ENCODE measurements around the gene NRXN3. TPM values are rescaled to one million over a fixed set of nuclear protein-coding genes. Genes with fewer than 3 reads are reported as not detected.

Gene NRXN3
- polyA plus RNA-seq, 1 donor (not counting 4 experiments of a cell fraction or from before 2014, with no cell fraction given): 0.89 TPM

GRCh38 chr14:78978896-78979295 lies 808.7 kb downstream of the NRXN3 start:
- H3K4me1 ChIP-seq (ENCODE audit: control insufficient read depth, extremely low read depth, insufficient read depth, low read length): peaks cover 2% of the 10 kb centered on the region
- DNase-seq (ENCODE audit: low read depth, low spot score) (no peak), FAIRE-seq (no peak)
- H3K4me3 ChIP-seq (ENCODE audit: control insufficient read depth in 2 of 3, extremely low read depth in 1 of 3, insufficient read depth in 2 of 3, low read depth in 1 of 3, low read length in 3 of 3): no peak overlapping the region
- H3K27me3 ChIP-seq (ENCODE audit: control insufficient read depth, extremely low read depth, insufficient read depth, low read length): no peaks in the 10 kb centered on the region
- H2AFZ ChIP-seq (ENCODE audit: control insufficient read depth, low read length): no peak overlapping the region
- H3K79me2 ChIP-seq (ENCODE audit: control insufficient read depth, insufficient read depth, low read length): no peaks in the 10 kb centered on the region
- dilution Hi-C loops (cut with MboI; ENCODE audit: extremely low pct_ligation_motif_present, low sequenced_read_pairs): no loop called here
- no peaks in the 10 kb centered on the region for H3K9me1 ChIP-seq (ENCODE audit: control insufficient read depth, extremely low read depth, insufficient read depth, low read length)
- no peaks in the 10 kb centered on the region for H3K9me3 ChIP-seq (ENCODE audit: control insufficient read depth, low read depth, low read length)
- H3K9ac ChIP-seq (ENCODE audit: control insufficient read depth, extremely low read depth, insufficient read depth, low read length): no peak overlapping the region
- H3K36me3 ChIP-seq (ENCODE audit: control insufficient read depth in 2 of 2, extremely low read depth in 1 of 2, insufficient read depth in 2 of 2, low read length in 2 of 2): no peaks in the 10 kb centered on the region
- TF ChIP-seq EZH2 (IDR thresholded peaks at IDR 0.05; ENCODE audit: low read length): no peak
- no peak for TF ChIP-seq CTCF (optimal IDR thresholded peaks at IDR 0.05 in 1 of 3, IDR thresholded peaks at IDR 0.05 in 1 of 3, conservative IDR thresholded peaks at IDR 0.05 in 1 of 3; ENCODE audit: extremely low read depth in 1 of 3, insufficient read depth in 2 of 3, low read length in 3 of 3)
- H3K27ac ChIP-seq (ENCODE audit: control insufficient read depth, insufficient read depth, low read length): no peak overlapping the region
- no peaks in the 10 kb centered on the region for H4K20me1 ChIP-seq (ENCODE audit: control insufficient read depth, extremely low read depth, insufficient read depth, low read length)
- H3K4me2 ChIP-seq (ENCODE audit: control insufficient read depth, extremely low read depth, insufficient read depth, low read depth, low read length): no peak overlapping the region

GRCh38 chr14:78982551-78982950 lies 812.4 kb downstream of the NRXN3 start:
- DNase-seq (ENCODE audit: low read depth, low spot score) (no peak), FAIRE-seq (no peak)
- Histone ChIP-seq H3K36me3 (ENCODE audit: control insufficient read depth in 2 of 2, extremely low read depth in 1 of 2, insufficient read depth in 2 of 2, low read length in 2 of 2) (no peaks in the 10 kb centered on the region), H3K4me3 (ENCODE audit: control insufficient read depth in 2 of 3, extremely low read depth in 1 of 3, insufficient read depth in 2 of 3, low read depth in 1 of 3, low read length in 3 of 3) (no peak overlapping the region), H4K20me1 (ENCODE audit: control insufficient read depth, extremely low read depth, insufficient read depth, low read length) (no peaks in the 10 kb centered on the region), H3K9me3 (ENCODE audit: control insufficient read depth, low read depth, low read length) (no peaks in the 10 kb centered on the region), H3K27ac (ENCODE audit: control insufficient read depth, insufficient read depth, low read length) (no peak overlapping the region), H3K9me1 (ENCODE audit: control insufficient read depth, extremely low read depth, insufficient read depth, low read length) (no peaks in the 10 kb centered on the region), H3K27me3 (ENCODE audit: control insufficient read depth, extremely low read depth, insufficient read depth, low read length) (no peaks in the 10 kb centered on the region), H3K9ac (ENCODE audit: control insufficient read depth, extremely low read depth, insufficient read depth, low read length) (no peak overlapping the region), H2AFZ (ENCODE audit: control insufficient read depth, low read length) (no peak overlapping the region), H3K4me2 (ENCODE audit: control insufficient read depth, extremely low read depth, insufficient read depth, low read depth, low read length) (no peak overlapping the region), H3K79me2 (ENCODE audit: control insufficient read depth, insufficient read depth, low read length) (no peaks in the 10 kb centered on the region), H3K4me1 (ENCODE audit: control insufficient read depth, extremely low read depth, insufficient read depth, low read length) (no peaks in the 10 kb centered on the region)
- TF ChIP-seq CTCF (optimal IDR thresholded peaks at IDR 0.05 in 1 of 3, IDR thresholded peaks at IDR 0.05 in 1 of 3, conservative IDR thresholded peaks at IDR 0.05 in 1 of 3; ENCODE audit: extremely low read depth in 1 of 3, insufficient read depth in 2 of 3, low read length in 3 of 3): no peak
- no peak for TF ChIP-seq EZH2 (IDR thresholded peaks at IDR 0.05; ENCODE audit: low read length)
- dilution Hi-C loops (cut with MboI; ENCODE audit: extremely low pct_ligation_motif_present, low sequenced_read_pairs): no loop called here
